SK-N-SH treated with all-trans-retinoic acid at 6 μM for 48 hours (cell line): ENCODE data around the gene CHTF18.

Experiments used
- ATAC-seq: fragments of 200-7000 bp; cut with Tn5 transposase; 3 replicates; pipeline ENCODE4 v1.9.1; 2020; ENCODE audit warnings: mild to moderate bottlenecking, moderate library complexity
- ARNTL ChIP-seq: fragments of 450-650 bp; formaldehyde crosslinking; IDR thresholded peaks from 2 replicates; pipeline ENCODE4 v1.5.0; 2020; ENCODE audit warnings: low read depth, mild to moderate bottlenecking, moderate library complexity, borderline replicate concordance
- BACH2 ChIP-seq: fragments of 250-450 bp; sonication (Bioruptor Pico); IDR thresholded peaks from 2 replicates; pipeline ENCODE4 v1.9.0; 2021; ENCODE audit warnings: mild to moderate bottlenecking, borderline replicate concordance
- CSDC2 ChIP-seq: fragments of 250-450 bp; sonication (Bioruptor Pico); IDR thresholded peaks from 2 replicates; pipeline ENCODE4 v1.5.0; 2020; ENCODE audit warnings: mild to moderate bottlenecking, moderate library complexity
- ESRRG ChIP-seq: fragments of 250-450 bp; sonication (Bioruptor Pico); IDR thresholded peaks from 2 replicates; pipeline ENCODE4 v1.6.1; 2021; ENCODE audit warnings: mild to moderate bottlenecking
- GLIS3 ChIP-seq: fragments of 250-450 bp; sonication (Bioruptor Pico); IDR thresholded peaks from 2 replicates; pipeline ENCODE4 v1.5.0; 2020; ENCODE audit warnings: mild to moderate bottlenecking, moderate library complexity
- ISL1 ChIP-seq: fragments of 250-450 bp; sonication (Bioruptor Pico); IDR thresholded peaks from 2 replicates; pipeline ENCODE4 v2.1.2; 2022; ENCODE audit warnings: mild to moderate bottlenecking, moderate library complexity
- OSR1 ChIP-seq: fragments of 250-450 bp; sonication (Bioruptor Pico); IDR thresholded peaks from 2 replicates; pipeline ENCODE4 v1.8.0; 2022; ENCODE audit warnings: moderate library complexity, mild to moderate bottlenecking, inconsistent platforms
- PPARA ChIP-seq: fragments of 250-450 bp; sonication (Bioruptor Pico); IDR thresholded peaks from 2 replicates; pipeline ENCODE4 v1.5.0; 2020; ENCODE audit warnings: mild to moderate bottlenecking, borderline replicate concordance
- RARB ChIP-seq: fragments of 250-450 bp; sonication (Bioruptor Pico); IDR thresholded peaks from 2 replicates; pipeline ENCODE4 v1.8.0; 2021; ENCODE audit warnings: mild to moderate bottlenecking, moderate library complexity
- SNAI2 ChIP-seq: fragments of 250-450 bp; sonication (Bioruptor Pico); IDR thresholded peaks from 2 replicates; pipeline ENCODE4 v1.5.0; 2020; ENCODE audit warnings: mild to moderate bottlenecking, moderate library complexity
- TCF4 ChIP-seq: fragments of 250-450 bp; sonication (Bioruptor Pico); IDR thresholded peaks from 2 replicates; pipeline ENCODE4 v1.8.0; 2021; ENCODE audit warnings: mild to moderate bottlenecking, moderate library complexity, borderline replicate concordance
- TOX ChIP-seq: fragments of 250-450 bp; sonication (Bioruptor Pico); IDR thresholded peaks from 2 replicates; pipeline ENCODE4 v1.8.0; 2021; ENCODE audit warnings: mild to moderate bottlenecking, moderate library complexity, borderline replicate concordance
- ZC3H10 ChIP-seq: fragments of 250-450 bp; sonication (Bioruptor Pico); IDR thresholded peaks from 2 replicates; pipeline ENCODE4 v1.5.1; 2021; ENCODE audit warnings: mild to moderate bottlenecking, moderate library complexity
- ZFP3 ChIP-seq: fragments of 250-450 bp; sonication (Bioruptor Pico); IDR thresholded peaks from 2 replicates; pipeline ENCODE4 v1.5.0; 2020; ENCODE audit warnings: mild to moderate bottlenecking, moderate library complexity
- ZNF565 ChIP-seq: fragments of 450-650 bp; formaldehyde crosslinking; conservative IDR thresholded peaks from 2 replicates; pipeline ENCODE4 v1.5.0; 2020; ENCODE audit warnings: low read depth, mild to moderate bottlenecking, moderate library complexity
- ZNF70 ChIP-seq: fragments of 450-650 bp; formaldehyde crosslinking; IDR thresholded peaks from 2 replicates; pipeline ENCODE4 v1.5.0; 2020; ENCODE audit warnings: mild to moderate bottlenecking, moderate library complexity
- ZNF8 ChIP-seq: fragments of 450-650 bp; formaldehyde crosslinking; IDR thresholded peaks from 2 replicates; pipeline ENCODE4 v1.5.0; 2020; ENCODE audit warnings: mild to moderate bottlenecking, moderate library complexity
- TF ChIP-seq, protein P1 (sequence below): fragments of 250-450 bp; sonication (Bioruptor Pico); IDR thresholded peaks from 2 replicates; pipeline ENCODE4 v1.5.0; 2020; ENCODE audit warnings: mild to moderate bottlenecking, moderate library complexity
- TF ChIP-seq, protein P2 (sequence below): fragments of 250-450 bp; sonication (Bioruptor Pico); IDR thresholded peaks from 2 replicates; pipeline ENCODE4 v1.5.1; 2021; ENCODE audit warnings: mild to moderate bottlenecking, moderate library complexity
- TF ChIP-seq, protein P3 (sequence below): fragments of 250-450 bp; sonication (Bioruptor Pico); IDR thresholded peaks from 2 replicates; pipeline ENCODE4 v1.8.0; 2020; ENCODE audit warnings: mild to moderate bottlenecking, moderate library complexity, borderline replicate concordance
- TF ChIP-seq, protein P4 (sequence below): fragments of 250-450 bp; sonication (Bioruptor Pico); IDR thresholded peaks from 2 replicates; pipeline ENCODE4 v1.8.0; 2021; ENCODE audit warnings: low read depth, mild to moderate bottlenecking, moderate library complexity, borderline replicate concordance
- TF ChIP-seq, protein P5 (sequence below): fragments of 250-450 bp; sonication (Bioruptor Pico); IDR thresholded peaks from 2 replicates; pipeline ENCODE4 v1.5.1; 2020; ENCODE audit warnings: low read depth, mild to moderate bottlenecking, moderate library complexity

CHTF18 gene

DNA sequence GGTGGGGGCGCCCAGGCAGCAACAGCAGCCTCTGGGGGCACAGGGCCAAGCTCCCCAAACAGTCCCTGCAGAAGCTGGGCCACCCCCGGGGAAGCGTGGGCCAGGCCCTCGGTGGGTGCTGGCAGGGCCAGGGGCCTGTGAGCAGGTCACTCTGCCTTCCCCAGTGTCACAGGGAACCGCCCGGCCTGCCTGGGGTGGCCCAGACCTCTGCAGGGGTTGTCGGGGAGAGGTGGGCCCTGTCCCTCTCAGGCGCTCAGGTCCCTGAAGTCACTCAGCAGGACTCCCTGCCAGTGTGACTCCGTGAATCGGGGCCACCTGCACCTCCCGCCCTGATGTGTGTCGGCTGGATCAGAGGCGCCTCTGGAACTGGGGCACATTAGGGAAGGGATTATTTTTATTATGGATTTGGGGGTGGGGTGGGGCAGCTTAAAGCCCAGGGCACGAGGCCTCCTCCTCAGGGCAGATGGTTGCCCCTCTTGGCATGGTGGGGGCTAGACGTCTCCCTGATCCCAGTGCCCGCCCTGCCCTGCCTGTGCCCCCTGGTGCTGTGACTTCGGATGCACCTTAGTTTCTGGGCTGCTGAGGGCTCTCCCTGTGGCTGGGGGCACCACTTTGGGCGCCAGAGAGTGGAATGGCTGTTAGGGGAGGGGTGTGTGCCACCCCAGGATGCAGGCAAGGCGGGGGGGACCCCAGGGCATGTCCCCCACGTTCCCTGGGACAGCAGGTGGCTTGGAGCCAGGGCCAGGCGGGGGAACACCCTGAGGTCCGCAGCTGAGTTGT lies 13.4 kb downstream of the CHTF18 start:
- ATAC-seq, result peak; percentile 4
- TF ChIP-seq, protein P1, sequence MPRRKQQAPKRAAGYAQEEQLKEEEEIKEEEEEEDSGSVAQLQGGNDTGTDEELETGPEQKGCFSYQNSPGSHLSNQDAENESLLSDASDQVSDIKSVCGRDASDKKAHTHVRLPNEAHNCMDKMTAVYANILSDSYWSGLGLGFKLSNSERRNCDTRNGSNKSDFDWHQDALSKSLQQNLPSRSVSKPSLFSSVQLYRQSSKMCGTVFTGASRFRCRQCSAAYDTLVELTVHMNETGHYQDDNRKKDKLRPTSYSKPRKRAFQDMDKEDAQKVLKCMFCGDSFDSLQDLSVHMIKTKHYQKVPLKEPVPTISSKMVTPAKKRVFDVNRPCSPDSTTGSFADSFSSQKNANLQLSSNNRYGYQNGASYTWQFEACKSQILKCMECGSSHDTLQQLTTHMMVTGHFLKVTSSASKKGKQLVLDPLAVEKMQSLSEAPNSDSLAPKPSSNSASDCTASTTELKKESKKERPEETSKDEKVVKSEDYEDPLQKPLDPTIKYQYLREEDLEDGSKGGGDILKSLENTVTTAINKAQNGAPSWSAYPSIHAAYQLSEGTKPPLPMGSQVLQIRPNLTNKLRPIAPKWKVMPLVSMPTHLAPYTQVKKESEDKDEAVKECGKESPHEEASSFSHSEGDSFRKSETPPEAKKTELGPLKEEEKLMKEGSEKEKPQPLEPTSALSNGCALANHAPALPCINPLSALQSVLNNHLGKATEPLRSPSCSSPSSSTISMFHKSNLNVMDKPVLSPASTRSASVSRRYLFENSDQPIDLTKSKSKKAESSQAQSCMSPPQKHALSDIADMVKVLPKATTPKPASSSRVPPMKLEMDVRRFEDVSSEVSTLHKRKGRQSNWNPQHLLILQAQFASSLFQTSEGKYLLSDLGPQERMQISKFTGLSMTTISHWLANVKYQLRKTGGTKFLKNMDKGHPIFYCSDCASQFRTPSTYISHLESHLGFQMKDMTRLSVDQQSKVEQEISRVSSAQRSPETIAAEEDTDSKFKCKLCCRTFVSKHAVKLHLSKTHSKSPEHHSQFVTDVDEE (CRISPR knock-in tag), result no peak
- TF ChIP-seq ISL1 (CRISPR knock-in tag), result no peak
- TF ChIP-seq ZNF70 (CRISPR knock-in tag), result no peak
- TF ChIP-seq CSDC2 (CRISPR knock-in tag), result no peak
- TF ChIP-seq, protein P2, sequence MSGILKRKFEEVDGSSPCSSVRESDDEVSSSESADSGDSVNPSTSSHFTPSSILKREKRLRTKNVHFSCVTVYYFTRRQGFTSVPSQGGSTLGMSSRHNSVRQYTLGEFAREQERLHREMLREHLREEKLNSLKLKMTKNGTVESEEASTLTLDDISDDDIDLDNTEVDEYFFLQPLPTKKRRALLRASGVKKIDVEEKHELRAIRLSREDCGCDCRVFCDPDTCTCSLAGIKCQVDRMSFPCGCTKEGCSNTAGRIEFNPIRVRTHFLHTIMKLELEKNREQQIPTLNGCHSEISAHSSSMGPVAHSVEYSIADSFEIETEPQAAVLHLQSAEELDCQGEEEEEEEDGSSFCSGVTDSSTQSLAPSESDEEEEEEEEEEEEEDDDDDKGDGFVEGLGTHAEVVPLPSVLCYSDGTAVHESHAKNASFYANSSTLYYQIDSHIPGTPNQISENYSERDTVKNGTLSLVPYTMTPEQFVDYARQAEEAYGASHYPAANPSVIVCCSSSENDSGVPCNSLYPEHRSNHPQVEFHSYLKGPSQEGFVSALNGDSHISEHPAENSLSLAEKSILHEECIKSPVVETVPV (CRISPR knock-in tag), result no peak
- TF ChIP-seq GLIS3 (CRISPR knock-in tag), result no peak
- no peak for TF ChIP-seq OSR1 (CRISPR knock-in tag)
- TF ChIP-seq ZNF565 (CRISPR knock-in tag), result no peak
- TF ChIP-seq ESRRG (CRISPR knock-in tag), result no peak
- no peak for TF ChIP-seq ZNF8
- TF ChIP-seq TCF4, result no peak
- TF ChIP-seq, protein P3, sequence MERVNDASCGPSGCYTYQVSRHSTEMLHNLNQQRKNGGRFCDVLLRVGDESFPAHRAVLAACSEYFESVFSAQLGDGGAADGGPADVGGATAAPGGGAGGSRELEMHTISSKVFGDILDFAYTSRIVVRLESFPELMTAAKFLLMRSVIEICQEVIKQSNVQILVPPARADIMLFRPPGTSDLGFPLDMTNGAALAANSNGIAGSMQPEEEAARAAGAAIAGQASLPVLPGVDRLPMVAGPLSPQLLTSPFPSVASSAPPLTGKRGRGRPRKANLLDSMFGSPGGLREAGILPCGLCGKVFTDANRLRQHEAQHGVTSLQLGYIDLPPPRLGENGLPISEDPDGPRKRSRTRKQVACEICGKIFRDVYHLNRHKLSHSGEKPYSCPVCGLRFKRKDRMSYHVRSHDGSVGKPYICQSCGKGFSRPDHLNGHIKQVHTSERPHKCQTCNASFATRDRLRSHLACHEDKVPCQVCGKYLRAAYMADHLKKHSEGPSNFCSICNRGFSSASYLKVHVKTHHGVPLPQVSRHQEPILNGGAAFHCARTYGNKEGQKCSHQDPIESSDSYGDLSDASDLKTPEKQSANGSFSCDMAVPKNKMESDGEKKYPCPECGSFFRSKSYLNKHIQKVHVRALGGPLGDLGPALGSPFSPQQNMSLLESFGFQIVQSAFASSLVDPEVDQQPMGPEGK, result no peak
- no peak for TF ChIP-seq PPARA
- TF ChIP-seq, protein P4, sequence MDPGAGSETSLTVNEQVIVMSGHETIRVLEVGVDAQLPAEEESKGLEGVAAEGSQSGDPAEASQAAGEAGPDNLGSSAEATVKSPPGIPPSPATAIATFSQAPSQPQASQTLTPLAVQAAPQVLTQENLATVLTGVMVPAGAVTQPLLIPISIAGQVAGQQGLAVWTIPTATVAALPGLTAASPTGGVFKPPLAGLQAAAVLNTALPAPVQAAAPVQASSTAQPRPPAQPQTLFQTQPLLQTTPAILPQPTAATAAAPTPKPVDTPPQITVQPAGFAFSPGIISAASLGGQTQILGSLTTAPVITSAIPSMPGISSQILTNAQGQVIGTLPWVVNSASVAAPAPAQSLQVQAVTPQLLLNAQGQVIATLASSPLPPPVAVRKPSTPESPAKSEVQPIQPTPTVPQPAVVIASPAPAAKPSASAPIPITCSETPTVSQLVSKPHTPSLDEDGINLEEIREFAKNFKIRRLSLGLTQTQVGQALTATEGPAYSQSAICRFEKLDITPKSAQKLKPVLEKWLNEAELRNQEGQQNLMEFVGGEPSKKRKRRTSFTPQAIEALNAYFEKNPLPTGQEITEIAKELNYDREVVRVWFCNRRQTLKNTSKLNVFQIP, result no peak
- TF ChIP-seq, protein P5, sequence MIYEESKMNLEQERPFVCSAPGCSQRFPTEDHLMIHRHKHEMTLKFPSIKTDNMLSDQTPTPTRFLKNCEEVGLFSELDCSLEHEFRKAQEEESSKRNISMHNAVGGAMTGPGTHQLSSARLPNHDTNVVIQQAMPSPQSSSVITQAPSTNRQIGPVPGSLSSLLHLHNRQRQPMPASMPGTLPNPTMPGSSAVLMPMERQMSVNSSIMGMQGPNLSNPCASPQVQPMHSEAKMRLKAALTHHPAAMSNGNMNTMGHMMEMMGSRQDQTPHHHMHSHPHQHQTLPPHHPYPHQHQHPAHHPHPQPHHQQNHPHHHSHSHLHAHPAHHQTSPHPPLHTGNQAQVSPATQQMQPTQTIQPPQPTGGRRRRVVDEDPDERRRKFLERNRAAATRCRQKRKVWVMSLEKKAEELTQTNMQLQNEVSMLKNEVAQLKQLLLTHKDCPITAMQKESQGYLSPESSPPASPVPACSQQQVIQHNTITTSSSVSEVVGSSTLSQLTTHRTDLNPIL, result no peak
- no peak for TF ChIP-seq SNAI2
- no peak for TF ChIP-seq TOX (CRISPR knock-in tag)
- no peak for TF ChIP-seq BACH2 (CRISPR knock-in tag)

DNA sequence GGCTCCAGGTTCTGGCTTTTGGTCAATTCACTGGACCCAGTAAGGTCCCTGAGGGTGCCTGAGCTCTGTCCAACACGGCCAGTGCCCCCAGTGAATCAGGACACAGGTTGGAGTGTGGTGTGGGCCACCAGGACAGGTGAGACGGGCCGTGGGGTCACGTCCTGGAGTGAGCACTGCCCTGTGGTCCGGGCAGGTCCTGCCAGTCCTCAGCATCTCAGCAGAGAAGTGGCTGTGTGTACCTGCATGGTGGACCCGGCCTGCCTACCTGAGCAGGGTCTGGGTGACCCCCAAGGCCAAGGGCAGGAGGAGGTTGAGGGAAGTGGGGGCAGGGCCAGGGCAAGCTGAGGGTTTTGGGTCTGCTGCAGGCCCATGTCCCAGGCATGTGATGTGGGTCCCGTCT lies 14.0 kb downstream of the CHTF18 start:
- no peak for ATAC-seq
- TF ChIP-seq BACH2 (CRISPR knock-in tag) (no peak), ZNF8 (no peak), RARB (no peak), TOX (CRISPR knock-in tag) (no peak), ZC3H10 (CRISPR knock-in tag) (no peak), ARNTL (CRISPR knock-in tag) (no peak), ZFP3 (CRISPR knock-in tag) (no peak), SNAI2 (no peak), TCF4 (no peak)
- TF ChIP-seq, protein P4, result no peak
